HepG2 (cell line): ENCODE results near the gene CUTC. TPM values are rescaled to one million over a fixed set of nuclear protein-coding genes. Genes with fewer than 3 reads are reported as not detected.

Experiments
- ATAC-seq: fragments of 200-7000 bp; cut with Tn5 transposase; 3 replicates; pipeline ENCODE4 v1.9.1; 2020; ENCODE audit warnings: mild to moderate bottlenecking, moderate library complexity
- BruUV-seq: library from RNA; stranded (reverse); fragments of 400-500 nt; replicated peaks from 2 replicates; lab custom pipeline; 2021; lab: Mats Ljungman, UMichigan
- CTCF ChIA-PET: fragments of 300-600 bp; formaldehyde crosslinking; extraction: SDS; loops from one replicate; lab custom pipeline; 2021; ENCODE audit warnings: low total read pairs, inconsistent platforms, low intra/inter-chr PET ratio; lab: Yijun Ruan, JAX
- POLR2A ChIA-PET: fragments of 350-600 bp; sonication (Branson Sonifier 250); formaldehyde crosslinking; loops from one replicate; lab custom pipeline; 2020; ENCODE audit warnings: antibody characterized with exemption, inconsistent platforms; lab: Yijun Ruan, JAX
- DNase-seq: peaks from one replicate; pipeline ENCODE4 v3.0.0-alpha.2; 2015; ENCODE audit warnings: low spot score
- FAIRE-seq: peaks from 3 replicates; lab custom pipeline; 2011; peaks lifted over from hg19 to GRCh38; lab: Jason Lieb, UNC
- H2AFZ ChIP-seq: one replicate; pipeline ENCODE4 v1.6.1; 2011; ENCODE audit warnings: low read length, inconsistent platforms
- H3K27ac ChIP-seq: fragments of 300-600 bp; 3 replicates; pipeline ENCODE4 v1.8.0; 2011; ENCODE audit warnings: mixed run types, mild to moderate bottlenecking, mixed read lengths, low read length, inconsistent platforms; ENCODE audit not compliant: insufficient read depth; ENCODE audit errors: extremely low read length
- H3K27me3 ChIP-seq, 2 experiments: fragments of 200-600 bp in 1 of 2; 2 replicates in 1 of 2; 3 replicates in 1 of 2; pipeline versions ENCODE4 v1.6.0 to v1.8.0; 2011; ENCODE audit warnings: low read length in 2 of 2, mild to moderate bottlenecking in 2 of 2, moderate library complexity in 2 of 2, inconsistent platforms in 1 of 2; ENCODE audit not compliant: insufficient read depth in 2 of 2, control insufficient read depth in 1 of 2
- H3K36me3 ChIP-seq, 2 experiments: fragments of 200-600 bp in 1 of 2; replicated peaks in 1 of 2; 2 replicates in 1 of 2; 3 replicates in 1 of 2; pipeline versions ENCODE4 v1.5.1 to v1.8.0; 2011; ENCODE audit warnings: low read length in 2 of 2, inconsistent platforms in 1 of 2; ENCODE audit not compliant: insufficient read depth in 2 of 2, control insufficient read depth in 1 of 2
- H3K4me1 ChIP-seq: 2 replicates; pipeline ENCODE4 v1.5.1; 2012; ENCODE audit warnings: low read length, inconsistent platforms; ENCODE audit not compliant: insufficient read depth
- H3K4me2 ChIP-seq: 2 replicates; pipeline ENCODE4 v1.6.0; 2011; ENCODE audit warnings: low read depth, low read length, inconsistent platforms
- H3K4me3 ChIP-seq, 3 experiments: fragments of 200-600 bp in 1 of 3; sonication (generic), shearing (Covaris generic) in 1 of 3; replicated peaks in 1 of 3; 2 replicates each; pipeline ENCODE4 v1.5.1; 2011 to 2016; ENCODE audit warnings: low read length in 3 of 3, inconsistent platforms in 2 of 3, low read depth in 2 of 3, mild to moderate bottlenecking in 2 of 3, control low read depth in 1 of 3, mixed read lengths in 1 of 3; ENCODE audit not compliant: insufficient read depth in 1 of 3
- H3K79me2 ChIP-seq: one replicate; pipeline ENCODE4 v1.6.1; 2011; ENCODE audit warnings: low read length, inconsistent platforms; ENCODE audit not compliant: insufficient read depth
- H3K9ac ChIP-seq: 2 replicates; pipeline ENCODE4 v1.6.0; 2011; ENCODE audit warnings: mild to moderate bottlenecking, low read depth, low read length, inconsistent platforms; ENCODE audit not compliant: insufficient read depth
- H3K9me3 ChIP-seq: 2 replicates; pipeline ENCODE4 v1.5.1; 2012; ENCODE audit warnings: mild to moderate bottlenecking, low read length
- H4K20me1 ChIP-seq: 2 replicates; pipeline ENCODE4 v1.6.0; 2011; ENCODE audit warnings: inconsistent platforms, mild to moderate bottlenecking, low read length, moderate library complexity; ENCODE audit not compliant: insufficient read depth
- BORCS8-MEF2B ChIP-seq: sonication (generic); formaldehyde crosslinking; IDR thresholded peaks from 2 replicates; pipeline ENCODE4 v1.8.0; 2022; ENCODE audit warnings: mild to moderate bottlenecking, missing genetic modification reagents
- CEBPG ChIP-seq: IDR thresholded peaks from 2 replicates; pipeline ENCODE4 v1.6.1; 2016
- ELF3 ChIP-seq: IDR thresholded peaks from 2 replicates; pipeline ENCODE4 v1.6.1; 2016; ENCODE audit warnings: missing genetic modification reagents, missing compliant biosample characterization
- HOXA9 ChIP-seq: sonication (generic); formaldehyde crosslinking; IDR thresholded peaks from 2 replicates; pipeline ENCODE4 v1.8.1; 2022; ENCODE audit warnings: missing genetic modification reagents, mild to moderate bottlenecking, moderate library complexity, borderline replicate concordance
- KDM5B ChIP-seq: sonication (generic); formaldehyde crosslinking; IDR thresholded peaks from 2 replicates; pipeline ENCODE4 v1.4.0; 2020; ENCODE audit warnings: missing genetic modification reagents, mild to moderate bottlenecking, borderline replicate concordance
- PRPF4 ChIP-seq: fragments of 200-400 bp; formaldehyde crosslinking; IDR thresholded peaks from 2 replicates; pipeline ENCODE4 v1.6.1; 2016; ENCODE audit warnings: low read length, low read depth; ENCODE audit not compliant: poor library complexity, severe bottlenecking
- SMAD3 ChIP-seq: sonication (generic); formaldehyde crosslinking; IDR thresholded peaks from 2 replicates; pipeline ENCODE4 v1.4.0; 2020; ENCODE audit warnings: missing genetic modification reagents
- SMAD9 ChIP-seq: sonication (generic); formaldehyde crosslinking; IDR thresholded peaks from 2 replicates; pipeline ENCODE4 v1.5.1; 2020; ENCODE audit warnings: mild to moderate bottlenecking, missing genetic modification reagents
- SRSF9 ChIP-seq: fragments of 200-400 bp; formaldehyde crosslinking; IDR thresholded peaks from 2 replicates; pipeline ENCODE4 v1.6.1; 2018; ENCODE audit warnings: borderline replicate concordance, mild to moderate bottlenecking, low read depth, low read length; ENCODE audit not compliant: insufficient read depth, poor library complexity, severe bottlenecking
- STAG1 ChIP-seq: sonication (generic); formaldehyde crosslinking; IDR thresholded peaks from 2 replicates; pipeline ENCODE4 v1.4.0; 2020; ENCODE audit warnings: missing genetic modification reagents
- TBX3 ChIP-seq: fragments of 450-650 bp; IDR thresholded peaks from 2 replicates; pipeline ENCODE4 v1.6.1; 2017; ENCODE audit warnings: antibody characterized with exemption, mild to moderate bottlenecking, inconsistent platforms, borderline replicate concordance
- ZMYM4 ChIP-seq: sonication (generic); formaldehyde crosslinking; IDR thresholded peaks from 2 replicates; pipeline ENCODE4 v1.8.1; 2023; ENCODE audit warnings: mild to moderate bottlenecking, missing genetic modification reagents
- ZNF317 ChIP-seq: sonication (generic); formaldehyde crosslinking; IDR thresholded peaks from 2 replicates; pipeline ENCODE4 v1.5.0; 2020; ENCODE audit warnings: mild to moderate bottlenecking, missing genetic modification reagents
- WGBS: methylation state at CpG from one replicate; pipeline ENCODE4 v1.1.6; 2017; ENCODE audit warnings: low lambda C conversion rate; 5-methylcytosine and 5-hydroxymethylcytosine counted together
- in situ Hi-C: cut with HindIII; loops from 2 replicates; pipeline ENCODE4 v1.10.0; 2017; ENCODE audit warnings: low pct_unique_long_range_greater_than_20kb; ENCODE audit not compliant: extremely low pct_ligation_motif_present
- intact Hi-C: fragments of 100-400 bp; cut with micrococcal nuclease; formaldehyde crosslinking; loops from one replicate; pipeline ENCODE4 v1.10.0; 2022; ENCODE audit not compliant: unreplicated experiment
- polyA plus RNA-seq, 8 experiments: library from polyadenylated mRNA; depleted of rRNA in 3 of 8; stranded (reverse) in 7 of 8; unstranded in 1 of 8; fragments of >200 nt; fragmentation: Illumina TruSeq in 4 of 8; extraction: Trizol in 4 of 8; gene quantifications; 2 replicates each; pipeline versions ENCODE4 v1.2.1 to v1.2.3, GENCODE V29; 2011 to 2016; ENCODE audit warnings: low read depth in 4 of 8, missing spikeins in 1 of 8, mixed read lengths in 1 of 8; ENCODE audit not compliant: insufficient read depth in 1 of 8
- total RNA-seq, 5 experiments: library from RNA; depleted of rRNA; stranded (reverse); fragments of >200 nt; fragmentation: Illumina TruSeq; extraction: Trizol; gene quantifications; 2 replicates each; pipeline ENCODE4 v1.2.3, GENCODE V29; 2016; ENCODE audit warnings: low read depth in 1 of 5
- TF ChIP-seq, protein P1 (sequence below): sonication (generic); formaldehyde crosslinking; IDR thresholded peaks from 2 replicates; pipeline ENCODE4 v1.5.1; 2020; ENCODE audit warnings: missing genetic modification reagents, mild to moderate bottlenecking, borderline replicate concordance
- TF ChIP-seq, protein P2 (sequence below): sonication (generic); formaldehyde crosslinking; IDR thresholded peaks from 2 replicates; pipeline ENCODE4 v1.4.0; 2020; ENCODE audit warnings: mild to moderate bottlenecking, missing genetic modification reagents
- TF ChIP-seq, protein P3 (sequence below): sonication (generic); formaldehyde crosslinking; IDR thresholded peaks from 2 replicates; pipeline ENCODE4 v1.4.0; 2020; ENCODE audit warnings: missing genetic modification reagents
- TF ChIP-seq, protein P4 (sequence below): sonication (generic); formaldehyde crosslinking; IDR thresholded peaks from 2 replicates; pipeline ENCODE4 v1.5.1; 2020; ENCODE audit warnings: mild to moderate bottlenecking, missing genetic modification reagents
- TF ChIP-seq, protein P5 (sequence below): sonication (generic); formaldehyde crosslinking; IDR thresholded peaks from 2 replicates; pipeline ENCODE4 v1.8.0; 2022; ENCODE audit warnings: missing genetic modification reagents, mild to moderate bottlenecking, moderate library complexity, borderline replicate concordance

CUTC gene
- total and polyA plus RNA-seq, 2 of the 13 experiments (the other 11 are each of a cell fraction or from before 2014, with no cell fraction given) = 22.3 to 25.8 TPM

DNA sequence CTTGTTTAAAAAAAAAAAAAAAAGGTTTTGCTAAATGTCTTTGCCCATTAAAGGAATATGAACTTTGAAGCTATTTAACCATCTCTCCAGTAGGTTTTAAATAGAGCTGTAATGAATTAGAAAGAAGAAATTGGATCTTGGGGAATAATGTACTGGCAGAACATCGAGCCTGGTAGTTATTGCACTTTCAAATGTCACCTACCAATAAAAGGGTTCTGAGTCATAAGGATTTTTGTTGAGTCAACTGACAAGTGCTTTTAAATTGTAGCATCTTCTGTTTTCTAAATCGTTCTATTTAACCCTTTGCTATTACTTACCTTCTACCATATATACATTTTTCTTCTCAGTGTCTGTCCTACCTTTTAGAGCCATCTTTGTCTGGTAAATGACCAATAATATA lies 10.7 kb downstream of the CUTC start:
- BruUV-seq = no TSS peak
- Histone ChIP-seq H3K79me2 (peaks cover 13% of the 10 kb centered on the region), H3K4me2 (no peak overlapping the region), H3K9ac (no peak overlapping the region), H3K27ac (no peak overlapping the region), H3K4me1 (peaks cover 6% of the 10 kb centered on the region; the same call in 1 of the 2 replicates), H3K4me3 (no peak overlapping the region), H3K9me3 (peaks cover 14% of the 10 kb centered on the region), H3K36me3 (peaks cover 11 to 70% of the 10 kb centered on the region in 2 experiments), H2AFZ (no peak overlapping the region), H4K20me1 (no peaks in the 10 kb centered on the region), H3K27me3 (no peaks in the 10 kb centered on the region)
- 97% methylated on average over 2 of the region's 2 CpGs for WGBS
- no peak for DNase-seq
- no peak for ATAC-seq
- ChIA-PET POLR2A (no interaction called here), CTCF (no interaction called here)
- no peak for FAIRE-seq
- in situ Hi-C loops (no loop called here), intact Hi-C loops (no loop called here)
- TF ChIP-seq STAG1 (CRISPR knock-in tag) (no peak), ZMYM4 (CRISPR knock-in tag) (no peak), TBX3 (no peak), SRSF9 (no peak), KDM5B (no peak), PRPF4 (no peak), ZNF317 (CRISPR knock-in tag) (no peak), BORCS8-MEF2B (no peak), HOXA9 (CRISPR knock-in tag) (no peak), SMAD3 (CRISPR knock-in tag) (no peak), SMAD9 (CRISPR knock-in tag) (no peak), ELF3 (CRISPR knock-in tag) (no peak), CEBPG (CRISPR knock-in tag) (no peak)
- TF ChIP-seq, protein P1, sequence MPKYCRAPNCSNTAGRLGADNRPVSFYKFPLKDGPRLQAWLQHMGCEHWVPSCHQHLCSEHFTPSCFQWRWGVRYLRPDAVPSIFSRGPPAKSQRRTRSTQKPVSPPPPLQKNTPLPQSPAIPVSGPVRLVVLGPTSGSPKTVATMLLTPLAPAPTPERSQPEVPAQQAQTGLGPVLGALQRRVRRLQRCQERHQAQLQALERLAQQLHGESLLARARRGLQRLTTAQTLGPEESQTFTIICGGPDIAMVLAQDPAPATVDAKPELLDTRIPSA (CRISPR knock-in tag) = no peak
- TF ChIP-seq, protein P2, sequence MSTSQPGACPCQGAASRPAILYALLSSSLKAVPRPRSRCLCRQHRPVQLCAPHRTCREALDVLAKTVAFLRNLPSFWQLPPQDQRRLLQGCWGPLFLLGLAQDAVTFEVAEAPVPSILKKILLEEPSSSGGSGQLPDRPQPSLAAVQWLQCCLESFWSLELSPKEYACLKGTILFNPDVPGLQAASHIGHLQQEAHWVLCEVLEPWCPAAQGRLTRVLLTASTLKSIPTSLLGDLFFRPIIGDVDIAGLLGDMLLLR (CRISPR knock-in tag) = no peak
- TF ChIP-seq, protein P3, sequence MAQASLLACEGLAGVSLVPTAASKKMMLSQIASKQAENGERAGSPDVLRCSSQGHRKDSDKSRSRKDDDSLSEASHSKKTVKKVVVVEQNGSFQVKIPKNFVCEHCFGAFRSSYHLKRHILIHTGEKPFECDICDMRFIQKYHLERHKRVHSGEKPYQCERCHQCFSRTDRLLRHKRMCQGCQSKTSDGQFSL (CRISPR knock-in tag) = no peak
- TF ChIP-seq, protein P4, sequence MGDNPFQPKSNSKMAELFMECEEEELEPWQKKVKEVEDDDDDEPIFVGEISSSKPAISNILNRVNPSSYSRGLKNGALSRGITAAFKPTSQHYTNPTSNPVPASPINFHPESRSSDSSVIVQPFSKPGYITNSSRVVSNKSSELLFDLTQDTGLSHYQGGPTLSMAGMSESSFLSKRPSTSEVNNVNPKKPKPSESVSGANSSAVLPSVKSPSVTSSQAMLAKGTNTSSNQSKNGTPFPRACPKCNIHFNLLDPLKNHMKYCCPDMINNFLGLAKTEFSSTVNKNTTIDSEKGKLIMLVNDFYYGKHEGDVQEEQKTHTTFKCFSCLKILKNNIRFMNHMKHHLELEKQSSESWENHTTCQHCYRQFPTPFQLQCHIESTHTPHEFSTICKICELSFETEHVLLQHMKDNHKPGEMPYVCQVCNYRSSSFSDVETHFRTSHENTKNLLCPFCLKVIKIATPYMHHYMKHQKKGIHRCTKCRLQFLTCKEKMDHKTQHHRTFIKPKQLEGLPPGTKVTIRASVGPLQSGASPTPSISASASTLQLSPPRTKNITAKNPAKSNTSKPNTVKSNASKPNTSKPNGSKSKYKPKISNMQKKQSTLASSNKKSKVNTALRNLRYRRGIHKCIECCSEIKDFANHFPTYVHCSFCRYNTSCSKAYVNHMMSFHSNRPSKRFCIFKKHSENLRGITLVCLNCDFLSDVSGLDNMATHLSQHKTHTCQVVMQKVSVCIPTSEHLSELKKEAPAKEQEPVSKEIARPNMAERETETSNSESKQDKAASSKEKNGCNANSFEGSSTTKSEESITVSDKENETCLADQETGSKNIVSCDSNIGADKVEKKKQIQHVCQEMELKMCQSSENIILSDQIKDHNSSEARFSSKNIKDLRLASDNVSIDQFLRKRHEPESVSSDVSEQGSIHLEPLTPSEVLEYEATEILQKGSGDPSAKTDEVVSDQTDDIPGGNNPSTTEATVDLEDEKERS = no peak
- TF ChIP-seq, protein P5, sequence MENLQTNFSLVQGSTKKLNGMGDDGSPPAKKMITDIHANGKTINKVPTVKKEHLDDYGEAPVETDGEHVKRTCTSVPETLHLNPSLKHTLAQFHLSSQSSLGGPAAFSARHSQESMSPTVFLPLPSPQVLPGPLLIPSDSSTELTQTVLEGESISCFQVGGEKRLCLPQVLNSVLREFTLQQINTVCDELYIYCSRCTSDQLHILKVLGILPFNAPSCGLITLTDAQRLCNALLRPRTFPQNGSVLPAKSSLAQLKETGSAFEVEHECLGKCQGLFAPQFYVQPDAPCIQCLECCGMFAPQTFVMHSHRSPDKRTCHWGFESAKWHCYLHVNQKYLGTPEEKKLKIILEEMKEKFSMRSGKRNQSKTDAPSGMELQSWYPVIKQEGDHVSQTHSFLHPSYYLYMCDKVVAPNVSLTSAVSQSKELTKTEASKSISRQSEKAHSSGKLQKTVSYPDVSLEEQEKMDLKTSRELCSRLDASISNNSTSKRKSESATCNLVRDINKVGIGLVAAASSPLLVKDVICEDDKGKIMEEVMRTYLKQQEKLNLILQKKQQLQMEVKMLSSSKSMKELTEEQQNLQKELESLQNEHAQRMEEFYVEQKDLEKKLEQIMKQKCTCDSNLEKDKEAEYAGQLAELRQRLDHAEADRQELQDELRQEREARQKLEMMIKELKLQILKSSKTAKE (CRISPR knock-in tag) = no peak
